MCF 10A (cell line): ENCODE measurements around the gene HK2. TPM values are rescaled to one million over a fixed set of nuclear protein-coding genes. Genes with fewer than 3 reads are reported as not detected.
"Not testable (repeated sequence)": the region's sequence is repeated elsewhere in the genome, so short reads cannot be mapped to it uniquely, and the experiment has no call there.

Source experiments
- BruUV-seq: library from RNA; stranded (reverse); fragments of 400-500 nt; replicated peaks from 2 replicates; lab custom pipeline; 2021; lab: Mats Ljungman, UMichigan
- CTCF ChIA-PET: fragments of 300-600 bp; sonication (Branson Sonifier 250); formaldehyde crosslinking; extraction: SDS; loops from one replicate; lab custom pipeline; 2021; ENCODE audit warnings: antibody characterized with exemption, inconsistent platforms; lab: Yijun Ruan, JAX
- POLR2A ChIA-PET: fragments of 300-600, 350-650 bp; sonication (Branson Sonifier 250); formaldehyde crosslinking; extraction: SDS; loops from one replicate; lab custom pipeline; 2020; ENCODE audit warnings: antibody characterized with exemption, inconsistent platforms; lab: Yijun Ruan, JAX
- DNase-seq: peaks from one replicate; pipeline ENCODE4 v3.0.0-alpha.2; 2018; ENCODE audit not compliant: unreplicated experiment
- H3K27ac Mint-ChIP-seq: one replicate; pipeline ENCODE4 v1.8.0; 2022; ENCODE audit warnings: mild to moderate bottlenecking, low read depth, mixed read lengths; ENCODE audit not compliant: unreplicated experiment
- H3K27me3 Mint-ChIP-seq: one replicate; pipeline ENCODE4 v1.8.0; 2022; ENCODE audit warnings: mixed read lengths; ENCODE audit not compliant: insufficient read depth, unreplicated experiment
- H3K36me3 Mint-ChIP-seq: one replicate; pipeline ENCODE4 v1.8.0; 2022; ENCODE audit warnings: mild to moderate bottlenecking, moderate library complexity, mixed read lengths; ENCODE audit not compliant: insufficient read depth, unreplicated experiment
- H3K4me1 Mint-ChIP-seq: one replicate; pipeline ENCODE4 v1.8.0; 2022; ENCODE audit warnings: mixed read lengths; ENCODE audit not compliant: insufficient read depth, unreplicated experiment
- H3K4me3 Mint-ChIP-seq: one replicate; pipeline ENCODE4 v1.8.0; 2022; ENCODE audit warnings: mild to moderate bottlenecking, moderate library complexity, mixed read lengths; ENCODE audit not compliant: unreplicated experiment
- H3K9me3 Mint-ChIP-seq: one replicate; pipeline ENCODE4 v1.8.0; 2022; ENCODE audit warnings: mixed read lengths; ENCODE audit not compliant: unreplicated experiment
- CTCF ChIP-seq: fragments of 200-600 bp; IDR thresholded peaks from one replicate; pipeline ENCODE4 v1.8.0; 2022; ENCODE audit warnings: antibody characterized with exemption, mild to moderate bottlenecking; ENCODE audit not compliant: unreplicated experiment
- intact Hi-C: fragments of 100-400 bp; cut with micrococcal nuclease; formaldehyde crosslinking; loops from 2 replicates; pipeline ENCODE4 v1.14.1; 2022
- total RNA-seq: library from RNA; stranded (reverse); gene quantifications from 2 replicates; pipeline ENCODE4 v1.2.3, GENCODE V29; 2022

HK2 gene
- total RNA-seq, 1 experiment from 2014 or later, result 47.8 TPM

DNA sequence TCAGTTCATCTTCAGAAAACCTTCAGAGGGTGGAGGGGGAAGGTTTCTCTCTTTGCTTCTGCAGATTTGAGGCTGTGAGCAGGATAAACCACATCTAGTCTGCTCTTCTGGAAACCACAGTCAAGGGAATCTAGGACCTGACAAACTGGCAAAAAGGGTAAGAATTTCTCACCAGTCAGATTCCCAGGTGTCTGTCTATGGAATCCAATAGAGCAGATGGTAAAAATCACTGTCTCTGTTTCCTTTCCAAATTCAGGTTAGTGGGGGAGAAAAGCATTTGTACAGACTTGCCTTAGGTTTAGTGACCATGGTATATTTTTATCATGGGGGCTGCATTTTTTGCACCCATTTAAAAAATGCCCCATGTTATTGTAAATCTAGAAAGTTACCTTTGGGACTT, 62.3 kb downstream of the HK2 start:
- Mint-ChIP-seq H3K36me3 (peaks cover 15% of the 10 kb centered on the region), H3K4me1 (peaks cover 10% of the 10 kb centered on the region), H3K4me3 (no peak overlapping the region), H3K27me3 (no peaks in the 10 kb centered on the region), H3K27ac (no peak overlapping the region), H3K9me3 (no peaks in the 10 kb centered on the region)
- TF ChIP-seq CTCF, result no peak
- ChIA-PET POLR2A (no interaction called here), CTCF (no interaction called here)
- intact Hi-C loops, result no loop called here
- no peak for DNase-seq
- no TSS peak for BruUV-seq

GRCh38 chr2:74900225-74900624, 66.3 kb downstream of the HK2 start:
- DNase-seq, BruUV-seq, H3K27me3 Mint-ChIP-seq, intact Hi-C loops, POLR2A ChIA-PET, H3K4me1 Mint-ChIP-seq, H3K9me3 Mint-ChIP-seq, H3K4me3 Mint-ChIP-seq, H3K36me3 Mint-ChIP-seq, H3K27ac Mint-ChIP-seq: not testable (repeated sequence)
- CTCF ChIA-PET, result interaction anchor here (0.6 to 1.0 kb wide), 3 partner anchors 25 to 68 kb away, joined by 3 to 5 read pairs (median 4); no protein-coding TSS in a partner anchor

DNA sequence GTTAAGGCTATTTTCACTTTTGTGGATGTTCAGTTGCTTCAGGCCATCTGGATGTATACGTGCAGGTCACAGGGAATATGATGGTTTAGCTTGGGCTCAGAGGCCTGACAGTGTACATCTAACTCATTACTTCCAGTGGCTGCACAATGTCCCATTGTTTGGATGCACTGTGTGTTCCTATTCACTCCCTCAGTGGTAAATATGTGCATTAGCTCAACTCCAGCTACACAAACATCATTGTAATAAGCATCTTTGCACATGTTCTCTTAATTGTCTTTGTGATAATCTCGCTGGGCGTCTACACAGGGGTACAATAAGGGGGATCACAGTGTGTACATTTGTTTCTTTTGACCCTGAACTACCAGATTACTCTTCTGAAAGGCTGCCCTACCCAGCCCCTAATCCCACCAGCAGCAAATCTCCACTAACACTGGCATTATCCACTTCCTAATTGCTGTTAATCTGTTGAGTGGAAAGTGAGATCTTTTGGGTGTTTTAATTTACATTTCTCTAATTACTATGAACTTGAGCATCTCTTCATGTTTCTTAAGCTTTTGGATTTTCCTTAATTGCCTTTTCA, 68.4 kb downstream of the HK2 start:
- POLR2A ChIA-PET, result no interaction called here
- Mint-ChIP-seq H3K27ac (no peak overlapping the region), H3K4me3 (no peak overlapping the region), H3K9me3 (no peaks in the 10 kb centered on the region), H3K4me1 (no peaks in the 10 kb centered on the region), H3K27me3 (no peaks in the 10 kb centered on the region), H3K36me3 (no peaks in the 10 kb centered on the region)
- intact Hi-C loops, result no loop called here
- CTCF ChIA-PET, result interaction anchor here (0.6 kb wide), 1 partner anchor 284 kb away, joined by 4 read pairs; no protein-coding TSS in a partner anchor
- TF ChIP-seq CTCF, result no peak
- BruUV-seq, result no TSS peak
- no peak for DNase-seq

GRCh38 chr2:74906395-74906794, 72.5 kb downstream of the HK2 start:
- no peaks in the 10 kb centered on the region for H3K36me3 Mint-ChIP-seq
- no peaks in the 10 kb centered on the region for H3K27me3 Mint-ChIP-seq
- no peaks in the 10 kb centered on the region for H3K4me1 Mint-ChIP-seq
- DNase-seq, result no peak
- TF ChIP-seq CTCF, result no peak
- H3K4me3 Mint-ChIP-seq, result no peak overlapping the region
- BruUV-seq, result no TSS peak
- no peaks in the 10 kb centered on the region for H3K9me3 Mint-ChIP-seq
- POLR2A ChIA-PET, result interaction anchor here (0.6 kb wide), 1 partner anchor 216 kb away, joined by 3 read pairs; no protein-coding TSS in a partner anchor
- CTCF ChIA-PET, result no interaction called here
- H3K27ac Mint-ChIP-seq, result no peak overlapping the region
- intact Hi-C loops, result no loop called here

GRCh38 chr2:74907560-74907959, 73.6 kb downstream of the HK2 start:
- DNase-seq, H3K27ac Mint-ChIP-seq, POLR2A ChIA-PET, H3K9me3 Mint-ChIP-seq, H3K4me3 Mint-ChIP-seq, BruUV-seq, H3K36me3 Mint-ChIP-seq, H3K27me3 Mint-ChIP-seq, intact Hi-C loops, H3K4me1 Mint-ChIP-seq: not testable (repeated sequence)
- CTCF ChIA-PET, result interaction anchor here (0.7 kb wide), 1 partner anchor 40 kb away, joined by 4 read pairs; no protein-coding TSS in a partner anchor
